Thyroid gland (tissue), 4 donors: ENCODE results near the gene HRAS. TPM values are rescaled to one million over a fixed set of nuclear protein-coding genes. Genes with fewer than 3 reads are reported as not detected.
A peak's percentile ranks its signal among the peaks of the same experiment; 100 is the strongest.

Source experiments
- DNase-seq, 2 donors: peaks; one replicate each; pipeline ENCODE4 v3.0.0-alpha.2; 2019
- H3K27ac ChIP-seq, 3 donors: fragments of 200-600 bp; sonication (generic); 1 replicate in 2 of 3; 2 replicates in 1 of 3; pipeline ENCODE4 v1.5.1; 2016 to 2019; ENCODE audit warnings: mild to moderate bottlenecking in 1 of 3, moderate library complexity in 1 of 3
- H3K27me3 ChIP-seq: fragments of 200-600 bp; sonication (generic); one replicate; pipeline ENCODE4 v1.5.1; 2019
- H3K36me3 ChIP-seq, 2 donors: fragments of 200-600 bp; sonication (generic); one replicate each; pipeline ENCODE4 v1.5.1; 2016 to 2019
- H3K4me1 ChIP-seq, 2 donors: fragments of 200-600 bp; sonication (generic); one replicate each; pipeline ENCODE4 v1.5.1; 2017 to 2019
- H3K4me3 ChIP-seq, 3 donors: fragments of 200-600 bp; sonication (generic); replicated peaks in 1 of 3; 1 replicate in 2 of 3; 2 replicates in 1 of 3; pipeline ENCODE4 v1.5.1; 2016; ENCODE audit warnings: mild to moderate bottlenecking in 1 of 3
- H3K9me3 ChIP-seq: fragments of 200-600 bp; sonication (generic); one replicate; pipeline ENCODE4 v1.5.1; 2017
- POLR2A ChIP-seq, 2 donors: fragments of 450-650 bp; IDR thresholded peaks; one replicate each; pipeline ENCODE4 v1.6.1; 2017; ENCODE audit warnings: antibody characterized with exemption in 2 of 2, mild to moderate bottlenecking in 2 of 2, moderate library complexity in 1 of 2
- whole genome bisulfite sequencing, 2 donors: methylation state at CpG; one replicate each; pipeline ENCODE4 v1.1.5; 2017; 5-methylcytosine and 5-hydroxymethylcytosine counted together
- intact Hi-C: fragments of 100-400 bp; cut with DNase I; formaldehyde crosslinking; loops from one replicate; pipeline ENCODE4 v1.15.1; 2023
- total RNA-seq, 4 donors: library from RNA; depleted of rRNA; stranded (reverse); fragments of >200 nt; gene quantifications; one replicate each; pipeline ENCODE4 v1.2.3, GENCODE V29; 2016
- TF ChIP-seq, protein P1 (sequence below), 6 experiments: fragments of 200-600 bp in 3 of 6; fragments of 450-650 bp in 3 of 6; sonication (generic) in 3 of 6; IDR thresholded peaks; one replicate each; pipeline ENCODE4 v1.5.1; 2016 to 2019; ENCODE audit warnings: antibody characterized with exemption in 6 of 6, mild to moderate bottlenecking in 2 of 6, inconsistent platforms in 1 of 6, moderate library complexity in 1 of 6

Gene HRAS
- total RNA-seq, 4 donors from 2014 or later: 16.9 to 41.3 (median 29.9) TPM

GRCh38 chr11:504053-504993 lies 31.1 kb downstream of the HRAS start:
- no peaks in the 10 kb centered on the region for H3K27me3 ChIP-seq
- intact Hi-C loops: loop anchor here (5.0 to 10.0 kb wide), 2 partner anchors 52 to 300 kb away; partner anchors contain the start of genes BET1L, PTDSS2 and RIC8A
- no peak for TF ChIP-seq POLR2A (IDR thresholded peaks at IDR 0.05)
- TF ChIP-seq, protein P1, sequence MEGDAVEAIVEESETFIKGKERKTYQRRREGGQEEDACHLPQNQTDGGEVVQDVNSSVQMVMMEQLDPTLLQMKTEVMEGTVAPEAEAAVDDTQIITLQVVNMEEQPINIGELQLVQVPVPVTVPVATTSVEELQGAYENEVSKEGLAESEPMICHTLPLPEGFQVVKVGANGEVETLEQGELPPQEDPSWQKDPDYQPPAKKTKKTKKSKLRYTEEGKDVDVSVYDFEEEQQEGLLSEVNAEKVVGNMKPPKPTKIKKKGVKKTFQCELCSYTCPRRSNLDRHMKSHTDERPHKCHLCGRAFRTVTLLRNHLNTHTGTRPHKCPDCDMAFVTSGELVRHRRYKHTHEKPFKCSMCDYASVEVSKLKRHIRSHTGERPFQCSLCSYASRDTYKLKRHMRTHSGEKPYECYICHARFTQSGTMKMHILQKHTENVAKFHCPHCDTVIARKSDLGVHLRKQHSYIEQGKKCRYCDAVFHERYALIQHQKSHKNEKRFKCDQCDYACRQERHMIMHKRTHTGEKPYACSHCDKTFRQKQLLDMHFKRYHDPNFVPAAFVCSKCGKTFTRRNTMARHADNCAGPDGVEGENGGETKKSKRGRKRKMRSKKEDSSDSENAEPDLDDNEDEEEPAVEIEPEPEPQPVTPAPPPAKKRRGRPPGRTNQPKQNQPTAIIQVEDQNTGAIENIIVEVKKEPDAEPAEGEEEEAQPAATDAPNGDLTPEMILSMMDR (IDR thresholded peaks at IDR 0.05): no peak
- H3K36me3 ChIP-seq: peaks cover 20 to 26% of the 10 kb centered on the region in 2 donors
- DNase-seq: peak; percentile 55 to 63
- H3K4me3 ChIP-seq: peak overlapping the region; percentile 2 to 32 (median 2)
- 10 to 23% methylated on average over 21 to 40 of the region's 72 CpGs for WGBS, 2 donors
- H3K27ac ChIP-seq: peak overlapping the region in 2 of 3 donors; percentile 27 to 47
- H3K9me3 ChIP-seq: no peaks in the 10 kb centered on the region
- H3K4me1 ChIP-seq: peaks cover 31 to 44% of the 10 kb centered on the region in 2 donors

GRCh38 chr11:503179-503981 lies 32.0 kb downstream of the HRAS start:
- peaks cover 29 to 31% of the 10 kb centered on the region in 2 donors for H3K36me3 ChIP-seq
- H3K27ac ChIP-seq: peak overlapping the region in 2 of 3 donors; percentile 27 to 47
- no peak for DNase-seq
- H3K4me1 ChIP-seq: peaks cover 31 to 44% of the 10 kb centered on the region in 2 donors
- 57 to 84% methylated on average over 14 to 17 of the region's 24 CpGs for WGBS, 2 donors
- intact Hi-C loops: loop anchor here (5.0 to 10.0 kb wide), 2 partner anchors 51 to 299 kb away; partner anchors contain the start of genes BET1L, PTDSS2 and RIC8A
- TF ChIP-seq POLR2A (IDR thresholded peaks at IDR 0.05): no peak
- TF ChIP-seq, protein P1 (IDR thresholded peaks at IDR 0.05): no peak
- no peaks in the 10 kb centered on the region for H3K9me3 ChIP-seq
- peak overlapping the region in 1 of 3 donors; percentile 32 for H3K4me3 ChIP-seq
- H3K27me3 ChIP-seq: no peaks in the 10 kb centered on the region

GRCh38 chr11:502288-503178 lies 32.8 kb downstream of the HRAS start:
- Histone ChIP-seq H3K9me3 (no peaks in the 10 kb centered on the region), H3K27ac (no peak overlapping the region), H3K4me3 (no peak overlapping the region), H3K36me3 (peaks cover 38 to 39% of the 10 kb centered on the region in 2 donors), H3K27me3 (no peaks in the 10 kb centered on the region), H3K4me1 (peaks cover 25 to 38% of the 10 kb centered on the region in 2 donors)
- intact Hi-C loops: loop anchor here (5.0 to 10.0 kb wide), 2 partner anchors 50 to 298 kb away; partner anchors contain the start of genes BET1L, PTDSS2 and RIC8A
- 88 to 100% methylated on average over 3 of the region's 10 CpGs for WGBS, 2 donors
- no peak for TF ChIP-seq POLR2A (IDR thresholded peaks at IDR 0.05)
- TF ChIP-seq, protein P1 (IDR thresholded peaks at IDR 0.05): no peak
- DNase-seq: no peak

DNA sequence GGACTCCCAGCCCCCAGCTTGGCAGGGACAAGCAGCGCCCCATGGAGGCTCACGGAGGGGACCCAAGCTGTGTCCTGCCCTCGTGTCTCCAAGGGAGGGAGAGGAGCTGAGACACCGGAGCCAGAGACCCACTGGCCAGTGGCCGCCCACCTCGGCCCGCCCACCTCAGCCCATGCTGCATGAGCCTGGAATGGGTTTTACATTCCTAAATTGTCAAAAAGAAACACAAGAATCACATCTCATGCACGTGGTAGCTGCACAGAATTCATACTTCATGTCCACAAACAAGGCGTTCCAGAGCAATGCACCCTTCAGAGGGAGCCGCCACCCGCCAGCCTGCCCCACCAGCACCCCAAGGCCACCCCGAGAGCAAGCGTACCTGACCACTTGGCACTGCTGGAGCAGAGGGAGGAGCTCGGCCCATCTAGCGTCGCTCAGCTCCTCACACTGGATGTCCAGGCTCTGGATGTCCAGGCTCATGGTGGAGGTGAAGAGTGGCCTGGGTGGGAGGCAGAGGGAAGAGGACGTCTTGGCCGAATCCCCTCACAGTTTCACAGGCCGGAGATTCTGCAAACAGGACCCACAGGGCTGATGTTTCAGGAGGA lies 33.6 kb downstream of the HRAS start:
- Histone ChIP-seq H3K9me3 (no peaks in the 10 kb centered on the region), H3K27ac (no peak overlapping the region), H3K36me3 (peaks cover 43 to 45% of the 10 kb centered on the region in 2 donors), H3K27me3 (no peaks in the 10 kb centered on the region), H3K4me1 (peaks cover 24 to 37% of the 10 kb centered on the region in 2 donors), H3K4me3 (no peak overlapping the region)
- no peak for DNase-seq
- WGBS, 2 donors: 84% methylated on average over 13 to 16 of the region's 19 CpGs
- intact Hi-C loops: loop anchor here (5.0 to 10.0 kb wide), 2 partner anchors 49 to 297 kb away; partner anchors contain the start of genes BET1L, PTDSS2 and RIC8A
- TF ChIP-seq, protein P1 (IDR thresholded peaks at IDR 0.05): no peak
- no peak for TF ChIP-seq POLR2A (IDR thresholded peaks at IDR 0.05)
